ENCODE results near the gene ACSF3.

- no peak for TF ChIP-seq CTCF (tag by site-specific recombination; IDR thresholded peaks at IDR 0.05)
- no peak for TF ChIP-seq ZNF266 (tag by site-specific recombination; IDR thresholded peaks at IDR 0.05; ENCODE audit: low read depth)
- no peak for TF ChIP-seq ZNF645 (tag by site-specific recombination; IDR thresholded peaks at IDR 0.05)
- TF ChIP-seq ZNF518A (tag by site-specific recombination; conservative IDR thresholded peaks at IDR 0.05; ENCODE audit: low read depth) = no peak
- TF ChIP-seq ZNF2 (tag by site-specific recombination; IDR thresholded peaks at IDR 0.05) = no peak
- no peak for TF ChIP-seq ZNF37A (tag by site-specific recombination; IDR thresholded peaks at IDR 0.05)
- no peak for TF ChIP-seq ZNF362 (tag by site-specific recombination; IDR thresholded peaks at IDR 0.05)
- no peak for TF ChIP-seq RBAK (tag by site-specific recombination; IDR thresholded peaks at IDR 0.05)
- no peak for TF ChIP-seq ZNF513 (tag by site-specific recombination; IDR thresholded peaks at IDR 0.05)
- TF ChIP-seq, protein P1, sequence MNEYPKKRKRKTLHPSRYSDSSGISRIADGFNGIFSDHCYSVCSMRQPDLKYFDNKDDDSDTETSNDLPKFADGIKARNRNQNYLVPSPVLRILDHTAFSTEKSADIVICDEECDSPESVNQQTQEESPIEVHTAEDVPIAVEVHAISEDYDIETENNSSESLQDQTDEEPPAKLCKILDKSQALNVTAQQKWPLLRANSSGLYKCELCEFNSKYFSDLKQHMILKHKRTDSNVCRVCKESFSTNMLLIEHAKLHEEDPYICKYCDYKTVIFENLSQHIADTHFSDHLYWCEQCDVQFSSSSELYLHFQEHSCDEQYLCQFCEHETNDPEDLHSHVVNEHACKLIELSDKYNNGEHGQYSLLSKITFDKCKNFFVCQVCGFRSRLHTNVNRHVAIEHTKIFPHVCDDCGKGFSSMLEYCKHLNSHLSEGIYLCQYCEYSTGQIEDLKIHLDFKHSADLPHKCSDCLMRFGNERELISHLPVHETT (tag by site-specific recombination; IDR thresholded peaks at IDR 0.05) = no peak
- TF ChIP-seq, protein P2, sequence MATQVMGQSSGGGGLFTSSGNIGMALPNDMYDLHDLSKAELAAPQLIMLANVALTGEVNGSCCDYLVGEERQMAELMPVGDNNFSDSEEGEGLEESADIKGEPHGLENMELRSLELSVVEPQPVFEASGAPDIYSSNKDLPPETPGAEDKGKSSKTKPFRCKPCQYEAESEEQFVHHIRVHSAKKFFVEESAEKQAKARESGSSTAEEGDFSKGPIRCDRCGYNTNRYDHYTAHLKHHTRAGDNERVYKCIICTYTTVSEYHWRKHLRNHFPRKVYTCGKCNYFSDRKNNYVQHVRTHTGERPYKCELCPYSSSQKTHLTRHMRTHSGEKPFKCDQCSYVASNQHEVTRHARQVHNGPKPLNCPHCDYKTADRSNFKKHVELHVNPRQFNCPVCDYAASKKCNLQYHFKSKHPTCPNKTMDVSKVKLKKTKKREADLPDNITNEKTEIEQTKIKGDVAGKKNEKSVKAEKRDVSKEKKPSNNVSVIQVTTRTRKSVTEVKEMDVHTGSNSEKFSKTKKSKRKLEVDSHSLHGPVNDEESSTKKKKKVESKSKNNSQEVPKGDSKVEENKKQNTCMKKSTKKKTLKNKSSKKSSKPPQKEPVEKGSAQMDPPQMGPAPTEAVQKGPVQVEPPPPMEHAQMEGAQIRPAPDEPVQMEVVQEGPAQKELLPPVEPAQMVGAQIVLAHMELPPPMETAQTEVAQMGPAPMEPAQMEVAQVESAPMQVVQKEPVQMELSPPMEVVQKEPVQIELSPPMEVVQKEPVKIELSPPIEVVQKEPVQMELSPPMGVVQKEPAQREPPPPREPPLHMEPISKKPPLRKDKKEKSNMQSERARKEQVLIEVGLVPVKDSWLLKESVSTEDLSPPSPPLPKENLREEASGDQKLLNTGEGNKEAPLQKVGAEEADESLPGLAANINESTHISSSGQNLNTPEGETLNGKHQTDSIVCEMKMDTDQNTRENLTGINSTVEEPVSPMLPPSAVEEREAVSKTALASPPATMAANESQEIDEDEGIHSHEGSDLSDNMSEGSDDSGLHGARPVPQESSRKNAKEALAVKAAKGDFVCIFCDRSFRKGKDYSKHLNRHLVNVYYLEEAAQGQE (tag by site-specific recombination; IDR thresholded peaks at IDR 0.05) = no peak
- TF ChIP-seq ZBTB26 (tag by site-specific recombination; optimal IDR thresholded peaks at IDR 0.05) = no peak
- no peak for TF ChIP-seq KLF9 (tag by site-specific recombination; IDR thresholded peaks at IDR 0.05; ENCODE audit: low read depth)
These were observed 42.5 kb downstream of the ACSF3 start for GRCh38 chr16:89135971-89136765.
